Endothelial cell of hepatic sinusoid (primary cell): ENCODE measurements around the gene PPCDC.

Source experiments
- in situ Hi-C: cut with HindIII; loops from 2 replicates; pipeline ENCODE4 v1.10.0; 2017; ENCODE audit warnings: low sequenced_read_pairs

PPCDC gene

DNA sequence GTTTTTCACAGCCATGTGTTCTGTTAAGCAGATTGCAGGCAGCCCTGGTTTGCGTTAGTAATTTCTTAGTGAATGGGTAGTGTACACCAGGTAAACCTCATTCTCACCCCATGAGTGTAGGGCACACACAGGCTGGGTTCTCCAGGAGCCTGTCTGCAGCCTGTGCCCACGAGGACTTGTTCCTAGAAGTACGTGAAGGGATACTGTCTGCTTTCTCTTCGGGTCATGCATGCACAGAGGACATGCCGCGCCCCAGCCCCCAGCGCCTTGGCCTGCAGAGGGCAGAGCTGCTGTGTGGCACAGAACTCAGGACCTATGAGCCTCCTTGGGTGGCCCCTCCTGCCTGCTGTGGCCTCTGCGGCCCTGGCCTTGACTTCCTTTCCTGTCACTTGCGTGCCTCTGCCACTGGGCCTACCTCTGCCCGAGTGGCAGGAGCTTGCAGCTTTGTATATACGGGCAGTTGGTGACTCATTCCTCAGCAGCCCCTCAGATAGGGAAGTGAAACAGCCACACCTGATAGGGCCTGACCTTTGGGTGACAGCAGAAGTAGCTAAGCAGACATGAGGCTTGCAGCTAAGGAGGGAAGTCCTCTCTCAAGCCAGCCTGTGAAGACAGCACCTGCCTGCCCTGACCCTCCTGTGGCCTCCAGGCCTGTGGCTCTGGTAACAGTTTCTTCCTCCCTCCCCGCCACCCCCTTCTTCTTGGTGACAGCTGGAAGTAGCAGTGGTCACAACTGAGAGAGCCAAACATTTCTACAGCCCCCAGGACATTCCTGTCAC lies 19.5 kb downstream of the PPCDC start:
- in situ Hi-C loops = no loop called here

DNA sequence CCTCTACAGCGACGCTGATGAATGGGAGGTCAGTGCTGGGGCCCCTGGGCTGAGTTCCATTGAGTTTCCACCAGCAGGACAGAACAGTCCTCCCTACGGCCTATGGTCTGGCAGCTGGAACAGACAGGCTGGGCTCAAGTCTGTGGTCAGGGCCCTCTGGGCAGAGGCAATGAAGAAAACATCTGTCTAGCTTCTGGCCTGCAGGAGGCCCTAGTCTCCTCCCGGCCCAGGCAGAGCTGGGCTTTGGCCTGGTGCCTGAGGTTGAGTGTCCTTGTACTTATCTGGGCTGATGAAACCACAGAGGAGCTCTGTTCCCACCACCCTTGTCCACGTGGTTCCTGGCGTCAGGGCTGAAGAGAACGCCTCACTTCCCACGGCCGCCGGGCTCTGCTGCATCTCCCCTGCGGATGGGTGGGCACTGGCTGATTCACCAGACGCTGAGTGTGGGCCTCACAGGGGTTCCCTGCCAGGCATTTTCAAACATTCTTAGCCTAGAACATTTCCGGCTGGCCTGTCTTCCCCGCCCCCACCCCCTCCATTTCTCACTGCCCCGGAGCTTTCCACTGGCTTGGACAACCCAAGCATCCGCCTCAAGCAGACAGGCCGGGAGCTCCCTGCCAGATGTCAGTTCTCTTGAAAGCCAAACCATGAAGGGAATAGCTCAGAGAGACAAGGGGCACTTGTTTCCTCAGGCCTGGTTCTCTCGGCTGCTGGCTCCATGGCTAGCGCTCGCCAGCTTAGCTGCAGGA lies 20.3 kb downstream of the PPCDC start:
- in situ Hi-C loops = no loop called here

DNA sequence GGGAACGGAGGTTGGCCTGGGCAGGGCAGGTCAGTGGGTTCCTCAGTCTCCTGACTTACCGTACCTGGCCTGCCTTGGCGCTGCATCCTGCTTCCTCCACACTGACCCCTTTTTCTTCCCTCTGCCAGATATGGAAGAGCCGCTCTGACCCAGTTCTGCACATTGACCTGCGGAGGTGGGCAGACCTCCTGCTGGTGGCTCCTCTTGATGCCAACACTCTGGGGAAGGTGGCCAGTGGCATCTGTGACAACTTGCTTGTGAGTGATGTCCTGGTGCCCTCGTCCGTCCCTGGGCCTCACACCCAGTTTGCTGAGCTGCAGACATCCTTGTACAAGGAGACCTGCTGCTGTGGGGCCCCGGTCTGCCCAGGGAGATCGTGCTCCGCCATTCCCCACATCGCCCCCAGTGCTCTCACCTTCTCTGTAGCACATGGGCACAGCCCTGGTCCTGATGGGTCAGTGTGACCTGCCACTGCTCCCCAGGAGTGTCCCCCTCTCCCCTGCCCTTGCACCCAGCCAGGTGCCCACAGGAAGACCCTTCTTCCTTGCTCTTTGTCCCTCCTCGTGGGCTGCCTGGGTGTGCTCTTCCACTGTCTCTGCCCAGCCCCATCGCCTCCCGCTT lies 21.0 kb downstream of the PPCDC start:
- in situ Hi-C loops = no loop called here

DNA sequence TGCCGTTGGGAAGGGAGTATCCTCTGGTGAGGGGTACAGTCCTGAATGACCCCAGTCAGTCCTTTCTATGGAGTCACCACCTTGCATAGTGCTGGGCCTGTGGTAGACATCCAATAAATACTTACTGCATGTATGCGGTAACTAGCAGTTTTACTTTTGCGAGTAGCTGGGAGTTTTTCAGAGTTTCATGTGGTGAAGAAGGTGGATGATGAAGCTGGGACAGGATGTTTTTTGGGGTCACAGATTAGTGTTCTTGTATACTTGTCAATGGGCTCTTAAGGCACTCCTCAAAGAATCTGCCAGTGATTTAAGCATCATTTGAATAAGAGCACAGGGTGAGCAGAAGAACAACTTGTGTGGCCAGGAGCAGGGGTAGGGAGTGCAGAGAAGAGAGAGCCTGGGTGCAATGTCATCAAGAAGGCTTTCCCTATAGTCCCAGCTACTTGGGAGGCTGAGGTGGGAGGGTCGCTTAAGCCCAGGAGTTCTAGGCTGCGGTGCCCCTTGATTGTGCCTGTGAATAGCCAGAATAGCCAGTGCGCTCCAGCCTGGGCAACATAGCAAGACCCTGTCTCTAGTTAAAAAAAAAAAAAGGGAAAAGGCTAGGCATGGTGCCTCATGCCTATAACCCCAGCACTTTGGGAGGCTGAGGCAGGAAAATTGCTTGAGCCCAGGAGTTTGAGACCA lies 22.1 kb downstream of the PPCDC start:
- in situ Hi-C loops = no loop called here

DNA sequence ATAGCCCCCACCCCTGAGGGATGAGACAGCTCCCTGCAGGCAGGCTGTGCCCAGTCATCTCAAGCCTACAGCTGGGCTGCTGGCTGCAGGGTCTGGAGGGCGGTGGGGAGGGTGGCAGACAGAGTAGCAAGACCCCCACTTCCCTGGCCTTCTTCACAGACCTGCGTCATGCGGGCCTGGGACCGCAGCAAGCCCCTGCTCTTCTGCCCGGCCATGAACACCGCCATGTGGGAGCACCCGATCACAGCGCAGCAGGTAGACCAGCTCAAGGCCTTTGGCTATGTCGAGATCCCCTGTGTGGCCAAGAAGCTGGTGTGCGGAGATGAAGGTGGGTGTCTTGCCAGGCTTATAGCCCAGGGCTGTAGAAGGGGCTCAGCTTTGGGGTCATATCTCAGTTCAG lies 25.0 kb downstream of the PPCDC start:
- in situ Hi-C loops = no loop called here

DNA sequence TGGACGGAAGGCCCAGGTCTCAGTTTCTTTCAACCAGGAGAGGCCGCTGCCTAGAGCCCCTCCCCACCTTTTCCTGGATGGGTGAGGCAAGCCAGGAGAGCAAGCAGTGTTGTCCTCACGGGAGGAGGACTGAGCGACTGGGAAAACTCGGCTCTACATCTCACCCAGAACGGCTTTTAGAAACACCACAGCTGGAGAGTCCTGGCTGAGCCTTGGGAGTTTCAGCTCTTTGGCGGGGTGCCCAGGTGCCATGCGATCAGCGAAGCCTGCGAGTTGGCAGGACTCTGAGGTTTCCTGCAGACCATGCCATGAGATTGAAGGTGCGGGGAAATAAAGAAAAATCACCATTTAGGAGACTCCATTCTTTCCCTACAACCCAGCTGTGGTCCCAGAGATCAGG lies 26.0 kb downstream of the PPCDC start:
- in situ Hi-C loops = no loop called here

DNA sequence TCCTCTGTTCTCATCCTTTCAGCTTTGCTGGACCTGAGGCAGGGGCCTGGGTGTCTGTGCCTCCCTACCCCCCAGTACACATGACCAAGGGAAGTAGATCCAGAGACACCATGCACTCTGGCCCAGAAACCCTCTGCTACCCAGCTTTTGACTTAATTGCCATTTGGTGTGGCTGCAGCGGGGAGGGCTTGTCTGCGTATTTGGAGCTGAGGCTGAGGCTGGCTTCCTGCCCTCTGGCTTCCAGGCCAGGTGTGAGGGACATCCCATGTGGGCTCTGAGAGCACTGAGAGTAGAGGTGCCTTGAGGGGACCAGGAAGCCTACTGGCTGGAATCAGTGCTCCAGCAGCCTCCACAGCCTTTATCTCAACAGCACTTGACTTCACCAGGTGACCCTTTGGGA lies 26.9 kb downstream of the PPCDC start:
- in situ Hi-C loops = no loop called here

DNA sequence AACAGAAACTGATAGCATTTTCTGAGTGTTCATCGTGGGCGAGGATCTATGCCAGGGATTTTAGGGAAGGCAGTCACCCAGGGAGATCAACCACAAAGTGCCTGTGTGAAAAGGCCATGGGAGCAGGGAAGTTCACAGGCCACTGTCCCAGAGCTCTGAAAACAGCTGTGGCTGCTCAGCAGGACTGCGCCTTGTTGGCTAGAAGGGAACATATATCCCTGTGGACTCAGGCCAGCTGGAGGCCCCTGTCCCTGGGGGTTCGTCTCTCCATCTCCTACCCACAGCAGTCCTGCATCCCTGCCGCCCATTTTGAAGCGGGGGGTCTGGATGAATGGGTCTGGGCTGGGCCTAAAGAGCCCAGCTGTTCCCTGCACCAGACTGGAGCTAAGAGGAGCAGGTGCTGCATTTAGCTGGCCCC lies 27.8 kb downstream of the PPCDC start:
- in situ Hi-C loops = no loop called here

DNA sequence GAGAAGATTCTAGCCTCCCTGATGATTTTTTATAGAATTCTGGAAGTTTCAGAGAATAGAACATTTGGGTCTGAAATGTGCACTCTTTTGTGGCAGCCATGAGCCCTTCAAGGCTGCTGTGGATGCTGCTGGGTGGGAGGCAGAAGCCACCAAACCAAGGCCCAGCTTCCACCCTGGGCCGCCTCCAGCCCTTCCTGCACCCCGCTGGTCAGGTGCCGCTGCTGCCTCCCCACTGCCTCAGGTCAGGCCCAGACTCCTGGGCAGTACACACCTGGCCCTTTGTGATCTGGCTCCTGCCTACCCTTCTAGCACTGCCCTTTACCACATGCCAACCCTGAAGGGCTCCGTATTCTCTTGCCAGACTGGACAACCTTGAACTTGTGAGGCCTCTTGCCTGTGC lies 28.3 kb downstream of the PPCDC start:
- in situ Hi-C loops = no loop called here

DNA sequence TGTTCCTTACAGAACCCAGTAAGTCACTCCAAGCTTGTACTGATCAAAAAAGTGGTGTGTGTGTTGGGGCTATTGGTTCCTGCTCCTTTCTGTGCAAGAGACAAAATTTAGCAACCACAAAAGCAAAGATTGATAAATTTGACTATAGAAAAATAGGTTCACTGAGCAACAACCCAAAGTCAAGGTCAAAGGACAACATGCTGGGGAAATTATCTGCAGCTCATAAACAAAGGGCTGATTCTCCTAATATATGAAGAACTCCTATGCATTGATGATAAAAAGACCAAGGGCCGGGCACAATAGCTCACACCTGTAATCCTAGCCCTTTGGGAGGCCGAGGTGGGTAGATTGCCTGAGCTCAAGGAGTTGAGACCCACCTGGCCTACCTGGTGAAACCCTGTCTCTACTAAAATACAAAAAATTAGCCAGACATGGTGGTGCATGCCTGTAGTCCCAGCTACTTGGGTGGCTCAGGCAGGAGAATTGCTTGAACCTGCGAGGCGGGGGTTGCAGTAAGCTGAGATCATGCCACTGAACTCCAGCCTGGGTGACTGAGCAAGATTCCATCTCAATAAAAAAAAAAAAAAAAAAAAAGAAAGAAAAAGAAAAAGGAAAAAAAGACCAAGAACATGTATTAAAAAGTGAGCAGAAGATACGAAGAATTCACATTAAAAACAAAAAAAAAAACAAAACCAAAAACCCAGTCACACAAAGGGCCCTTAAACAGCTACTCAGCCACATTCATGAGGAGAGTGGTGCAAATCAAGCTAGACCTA lies 29.8 kb downstream of the PPCDC start:
- in situ Hi-C loops = no loop called here

DNA sequence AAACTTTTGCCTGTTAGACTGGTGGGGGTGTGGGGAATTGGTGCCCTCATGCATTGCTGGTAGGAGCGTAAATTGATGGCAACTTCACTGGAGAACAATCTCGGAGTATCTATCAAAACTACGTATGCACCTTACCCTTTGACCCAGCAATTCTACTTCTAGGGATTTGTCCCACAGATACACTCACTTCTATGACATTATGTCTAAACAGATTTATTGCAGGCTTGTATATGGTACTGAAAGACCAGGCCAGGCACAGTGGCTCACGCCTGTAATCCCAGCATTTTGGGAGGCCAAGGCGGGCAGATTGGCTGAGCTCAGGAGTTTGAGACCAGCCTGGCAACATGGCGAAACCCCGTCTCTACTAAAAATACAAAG lies 30.3 kb downstream of the PPCDC start:
- in situ Hi-C loops = no loop called here

DNA sequence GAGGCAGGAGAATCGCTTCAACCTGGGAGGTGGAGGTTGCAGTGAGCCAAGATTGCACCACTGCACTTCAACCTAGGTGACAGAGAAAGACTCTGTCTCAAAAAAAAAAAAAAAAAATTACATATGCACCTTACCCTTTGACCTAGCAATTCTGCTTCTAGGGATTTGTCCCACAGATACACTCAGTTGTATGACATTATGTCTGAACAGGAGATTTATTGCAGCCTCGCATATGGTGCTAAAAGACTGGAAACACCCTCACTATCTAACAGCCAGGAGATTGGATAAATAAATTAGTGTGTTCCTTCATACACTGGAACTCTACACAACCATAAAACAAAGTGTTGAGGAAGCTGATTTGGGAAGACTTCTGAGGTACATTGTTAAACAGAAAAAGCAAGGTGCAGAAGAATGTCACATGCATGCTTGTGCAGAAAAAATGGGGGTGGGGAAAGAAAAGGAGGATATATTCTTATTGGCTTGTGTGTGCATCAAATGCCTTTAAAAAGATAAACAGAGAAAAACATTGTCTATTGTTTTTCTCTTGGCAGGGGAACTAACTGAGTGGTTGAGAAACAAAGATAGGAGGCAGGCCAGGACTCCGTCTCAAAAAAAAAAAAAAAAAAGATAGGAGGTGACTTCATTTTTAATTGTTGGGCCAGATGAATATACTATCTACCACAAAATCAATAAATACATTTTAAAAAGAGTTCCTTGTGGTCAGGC lies 30.9 kb downstream of the PPCDC start:
- in situ Hi-C loops = no loop called here

DNA sequence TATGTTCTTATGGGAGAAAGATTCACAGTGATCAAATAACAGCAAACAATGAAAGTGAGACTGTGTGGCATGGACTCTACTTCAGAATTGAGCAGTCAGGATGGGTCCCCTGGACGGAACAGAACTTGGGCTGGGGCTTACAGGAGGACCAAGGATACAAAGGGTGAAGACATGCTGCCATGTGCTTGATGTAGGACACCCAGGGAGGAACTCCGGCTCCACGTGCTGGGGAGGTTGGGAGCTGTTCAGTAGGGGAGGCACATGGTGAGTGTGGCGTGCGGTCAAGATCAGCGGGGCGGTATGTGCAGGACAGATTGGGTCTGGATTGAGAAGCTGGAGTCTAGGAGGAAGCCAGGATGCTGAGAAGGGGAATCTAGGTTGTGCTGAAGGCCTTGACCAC lies 32.6 kb downstream of the PPCDC start:
- in situ Hi-C loops = no loop called here

DNA sequence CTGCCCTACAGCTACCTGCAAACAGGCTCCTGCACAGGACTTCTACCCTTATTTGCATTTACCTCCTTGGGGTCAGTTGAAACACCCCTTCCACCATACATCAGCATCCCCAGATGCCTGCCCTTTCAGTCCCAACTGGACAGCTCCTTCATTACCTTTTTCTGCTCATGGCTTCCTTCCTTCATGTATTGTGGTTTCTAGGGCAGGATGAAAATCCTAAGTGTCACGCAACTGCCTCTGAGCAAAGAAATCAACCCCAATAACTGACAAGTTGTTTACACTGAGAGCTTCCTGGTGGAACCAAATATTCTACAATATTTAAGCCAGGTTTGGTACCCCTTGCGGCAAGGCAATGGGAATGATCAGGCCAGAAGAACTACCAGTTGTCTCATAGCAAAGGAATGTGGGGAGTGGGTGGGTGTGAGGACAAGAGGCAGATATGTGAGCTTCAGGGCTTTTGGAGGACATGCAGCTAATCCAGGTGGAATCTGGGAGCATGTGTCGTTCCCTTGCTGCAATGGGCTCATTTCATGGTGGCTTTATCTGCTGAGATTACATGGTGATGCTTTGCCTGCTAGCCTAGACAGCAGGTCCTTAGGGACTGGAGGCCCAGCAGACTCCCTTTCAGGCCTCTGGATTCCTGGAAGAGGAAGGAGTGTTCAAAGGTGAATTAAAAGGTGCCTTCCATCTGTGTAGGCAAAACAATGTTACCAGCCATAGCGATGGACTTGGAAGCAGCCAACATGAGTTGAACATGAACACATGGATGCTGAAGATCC lies 34.9 kb downstream of the PPCDC start:
- in situ Hi-C loops = no loop called here

DNA sequence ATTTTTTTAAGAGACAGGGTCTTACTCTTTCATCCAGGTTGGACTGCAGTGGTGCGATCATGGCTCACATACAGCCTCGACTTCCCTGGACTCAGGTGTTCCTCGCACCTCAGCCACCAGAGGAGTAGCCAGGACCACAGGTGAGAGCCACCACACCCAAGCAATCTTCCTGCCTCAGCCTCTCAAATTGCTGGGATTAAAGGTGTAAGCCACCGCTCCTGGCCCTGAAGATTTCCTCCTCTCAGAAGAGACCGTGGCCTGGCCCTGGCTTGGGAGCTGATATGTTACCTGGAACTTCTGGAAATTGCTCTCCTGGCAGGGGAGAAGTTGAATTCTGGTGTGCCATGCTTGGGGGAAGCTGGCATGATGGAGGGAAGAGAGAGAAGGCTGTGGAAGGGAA lies 36.2 kb downstream of the PPCDC start:
- in situ Hi-C loops = loop anchor here (5.0 kb wide), 1 partner anchor 68 kb away; no protein-coding TSS in a partner anchor

DNA sequence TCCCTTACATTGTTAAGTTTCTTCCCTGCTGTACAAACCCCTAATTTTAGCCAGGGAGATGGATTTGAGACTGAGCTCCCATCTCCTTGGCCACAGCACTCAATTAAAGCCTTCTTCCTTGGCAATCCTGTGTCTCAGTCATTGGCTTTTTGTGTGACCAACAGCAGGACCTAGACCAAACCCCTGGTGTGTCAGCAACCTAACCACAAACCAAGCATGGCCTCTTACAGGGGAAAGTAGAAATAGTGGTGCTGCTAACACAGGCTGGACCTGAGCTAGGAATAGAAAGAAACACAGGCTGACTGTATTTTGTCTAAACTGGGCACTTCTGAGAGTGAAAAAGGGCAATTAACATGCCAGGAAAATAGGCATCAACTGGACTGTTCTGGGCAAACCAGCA lies 37.9 kb downstream of the PPCDC start:
- in situ Hi-C loops = loop anchor here (5.0 kb wide), 1 partner anchor 66 kb away; no protein-coding TSS in a partner anchor

DNA sequence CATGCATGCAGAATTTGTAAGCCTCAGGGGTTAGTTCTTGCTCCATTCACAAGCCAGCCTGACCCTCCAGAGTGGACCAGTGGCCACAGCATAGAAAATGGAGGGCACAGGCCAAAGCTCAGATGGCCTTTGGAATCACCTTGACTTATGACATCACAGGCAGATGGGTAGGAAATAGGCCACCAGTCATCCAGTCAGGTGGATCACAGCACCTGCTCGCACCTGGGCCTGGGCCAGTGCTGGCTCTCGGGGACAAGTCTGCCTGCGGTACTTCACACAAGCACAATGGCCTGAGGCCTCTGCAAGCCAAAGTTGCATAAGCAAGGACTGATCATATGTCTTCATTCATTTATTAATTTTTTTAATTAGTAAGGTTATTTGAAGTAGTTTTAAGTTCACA lies 39.3 kb downstream of the PPCDC start:
- in situ Hi-C loops = loop anchor here (5.0 kb wide), 1 partner anchor 65 kb away; no protein-coding TSS in a partner anchor

DNA sequence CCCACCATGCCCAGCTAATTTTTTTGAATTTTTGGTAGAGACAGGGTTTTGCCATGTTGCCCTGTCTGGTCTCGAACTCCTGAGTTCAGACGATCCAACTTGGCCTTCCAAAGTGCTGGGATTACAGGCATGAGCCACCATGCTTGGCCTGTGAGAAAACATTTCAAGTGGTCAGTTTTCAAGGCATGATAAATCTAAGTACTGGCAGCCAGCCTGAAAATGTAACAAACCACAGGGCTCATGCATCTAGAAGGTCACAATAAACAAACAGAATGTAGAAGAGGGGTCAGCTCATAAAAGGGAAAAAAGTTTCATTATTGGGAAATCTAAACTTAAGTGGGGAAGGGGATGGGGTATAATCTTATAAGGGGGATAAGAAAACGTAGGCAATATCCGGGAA lies 39.9 kb downstream of the PPCDC start:
- in situ Hi-C loops = loop anchor here (5.0 kb wide), 1 partner anchor 64 kb away; no protein-coding TSS in a partner anchor

DNA sequence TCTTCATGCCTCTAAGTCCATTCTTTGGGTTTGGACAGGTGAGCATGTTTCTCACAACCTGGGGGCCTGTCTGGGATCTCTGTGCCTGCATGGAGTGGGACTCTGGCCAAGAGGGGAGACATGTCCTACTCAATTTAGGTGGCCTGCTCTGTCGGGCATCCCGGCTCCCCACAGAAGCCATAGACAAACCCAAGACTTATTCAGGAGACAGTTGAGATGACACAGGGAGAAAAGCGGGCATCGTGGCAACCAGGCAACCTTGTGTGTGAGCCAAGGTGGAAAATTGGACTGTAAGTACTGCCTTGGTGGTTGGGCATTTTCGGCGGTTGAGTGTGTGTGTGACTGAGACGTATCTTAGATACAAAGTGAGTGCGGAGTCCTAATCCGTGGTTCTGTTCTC lies 40.5 kb downstream of the PPCDC start:
- in situ Hi-C loops = loop anchor here (5.0 kb wide), 1 partner anchor 63 kb away; no protein-coding TSS in a partner anchor
